Omental fat pad (tissue), 4 donors: ENCODE data around the gene CAPZB. TPM values are rescaled to one million over a fixed set of nuclear protein-coding genes. Genes with fewer than 3 reads are reported as not detected.

Source experiments
- ATAC-seq: fragments of 150-250 bp; one replicate; pipeline ENCODE4 v1.9.1; 2016; ENCODE audit warnings: mild to moderate bottlenecking, moderate library complexity; ENCODE audit not compliant: low FRiP score
- DNase-seq: peaks from one replicate; pipeline ENCODE4 v3.0.0-alpha.2; 2019; ENCODE audit warnings: low spot score
- CTCF ChIP-seq, 3 donors: fragments of 450-650 bp; IDR thresholded peaks; one replicate each; pipeline ENCODE4 v1.5.1; 2016 to 2017; ENCODE audit warnings: antibody characterized with exemption in 3 of 3, mild to moderate bottlenecking in 3 of 3, moderate library complexity in 2 of 3
- total RNA-seq, 4 donors: library from RNA; depleted of rRNA; stranded (reverse); fragments of >200 nt; gene quantifications; one replicate each; pipeline ENCODE4 v1.1.0, GENCODE V29; 2016

Gene CAPZB
- total RNA-seq, 4 donors from 2014 or later = 98.0 to 130 (median 120) TPM

GRCh38 chr1:19319196-19319595 is 166.1 kb downstream of the CAPZB start:
- TF ChIP-seq CTCF (IDR thresholded peaks at IDR 0.05) = no peak
- DNase-seq (no peak), ATAC-seq (no peak)

GRCh38 chr1:19317126-19317910 is 168.0 kb downstream of the CAPZB start:
- TF ChIP-seq CTCF (IDR thresholded peaks at IDR 0.05) = no peak
- DNase-seq (no peak), ATAC-seq (no peak)

GRCh38 chr1:19315378-19316198 is 169.8 kb downstream of the CAPZB start:
- no peak for DNase-seq
- no peak for TF ChIP-seq CTCF (IDR thresholded peaks at IDR 0.05)

GRCh38 chr1:19313961-19314882 is 171.1 kb downstream of the CAPZB start:
- no peak for TF ChIP-seq CTCF (IDR thresholded peaks at IDR 0.05)
- no peak for ATAC-seq
- DNase-seq = no peak

More at GRCh38 chr1:19315378-19316198, 169.8 kb downstream of the CAPZB start:
- ATAC-seq = no peak

- TF ChIP-seq CTCF (IDR thresholded peaks at IDR 0.05) = no peak
- DNase-seq = no peak
- ATAC-seq = no peak
These were observed 171.7 kb downstream of the CAPZB start for GRCh38 chr1:19313636-19313959.

- no peak for TF ChIP-seq CTCF (IDR thresholded peaks at IDR 0.05)
- DNase-seq = no peak
- ATAC-seq = peak; percentile 0
These were observed 172.3 kb downstream of the CAPZB start for GRCh38 chr1:19312782-19313635.
